HL-60/S4 (cell line): ENCODE measurements around the gene PPP1R1B.
"Not testable (repeated sequence)": the region's sequence is repeated elsewhere in the genome, so short reads cannot be mapped to it uniquely, and the experiment has no call there.

ENCODE experiments used
- in situ Hi-C: fragments of 300-500 bp; cut with MboI; formaldehyde crosslinking; loops from 2 replicates; pipeline ENCODE4 v1.14.3; 2022; ENCODE audit warnings: low sequenced_read_pairs

PPP1R1B gene

DNA sequence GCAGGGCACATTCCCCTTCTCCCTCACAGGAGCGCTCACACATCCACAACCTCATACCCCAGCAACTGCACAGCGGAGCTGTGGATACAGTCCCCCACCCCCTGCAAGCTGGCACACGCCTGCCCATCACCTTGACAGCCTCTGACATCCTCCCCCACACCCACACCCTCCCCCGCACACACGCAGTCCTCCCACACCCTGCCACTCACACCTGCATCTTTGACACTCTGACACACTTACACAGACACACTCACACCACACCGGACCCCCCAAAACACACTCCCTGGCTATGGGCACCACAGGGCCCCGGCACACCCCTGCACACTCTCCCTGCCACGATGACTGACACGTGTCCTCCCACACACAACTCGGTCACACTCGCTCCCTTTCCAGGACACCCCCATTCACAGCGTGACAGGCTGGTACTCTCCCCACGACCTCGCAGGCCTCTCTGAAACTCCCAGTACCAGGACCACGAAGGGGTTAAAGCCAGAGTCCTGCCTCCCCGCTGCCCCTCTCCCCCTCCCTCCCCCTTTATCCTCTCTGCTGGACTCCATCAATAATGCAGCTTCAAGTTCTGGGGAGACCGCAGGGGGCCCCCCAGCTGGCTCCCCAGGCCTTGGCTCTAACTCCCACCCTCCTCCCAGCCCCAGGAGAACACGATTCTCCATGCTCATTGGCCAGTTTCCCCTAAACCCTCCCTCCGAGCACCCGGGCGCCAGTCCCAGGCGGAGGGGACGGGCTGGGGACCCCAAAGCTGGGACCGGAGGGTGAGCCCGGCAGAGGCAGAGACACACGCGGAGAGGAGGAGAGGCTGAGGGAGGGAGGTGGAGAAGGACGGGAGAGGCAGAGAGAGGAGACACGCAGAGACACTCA, at the start of gene PPP1R1B:
PPP1R1B (plus strand) TSS at position 782 of the 876 bp plus-strand sequence. CDS start 441 bp downstream, outside the sequence.
- in situ Hi-C loops = no loop called here

DNA sequence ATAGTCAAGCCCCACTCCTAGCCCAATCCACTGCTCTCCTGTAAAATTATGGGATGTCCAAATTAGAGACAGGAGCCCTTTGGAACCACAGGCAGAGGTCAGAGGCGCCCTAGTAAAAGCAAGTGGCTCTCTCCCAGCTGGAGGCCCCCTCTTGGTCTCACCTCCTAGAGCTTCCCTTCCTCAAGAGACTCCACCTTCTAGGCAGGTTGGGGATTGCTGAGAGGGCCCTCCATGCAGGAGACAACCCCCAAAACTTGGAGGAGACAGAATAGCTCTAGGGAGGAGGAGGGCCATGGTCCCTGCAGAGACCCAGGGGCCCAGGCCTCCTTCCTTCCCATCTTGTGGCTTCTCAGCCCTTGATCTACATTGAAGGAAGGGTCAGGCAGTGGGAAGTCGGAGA, 48.5 kb upstream of the PPP1R1B start:
- in situ Hi-C loops = no loop called here

DNA sequence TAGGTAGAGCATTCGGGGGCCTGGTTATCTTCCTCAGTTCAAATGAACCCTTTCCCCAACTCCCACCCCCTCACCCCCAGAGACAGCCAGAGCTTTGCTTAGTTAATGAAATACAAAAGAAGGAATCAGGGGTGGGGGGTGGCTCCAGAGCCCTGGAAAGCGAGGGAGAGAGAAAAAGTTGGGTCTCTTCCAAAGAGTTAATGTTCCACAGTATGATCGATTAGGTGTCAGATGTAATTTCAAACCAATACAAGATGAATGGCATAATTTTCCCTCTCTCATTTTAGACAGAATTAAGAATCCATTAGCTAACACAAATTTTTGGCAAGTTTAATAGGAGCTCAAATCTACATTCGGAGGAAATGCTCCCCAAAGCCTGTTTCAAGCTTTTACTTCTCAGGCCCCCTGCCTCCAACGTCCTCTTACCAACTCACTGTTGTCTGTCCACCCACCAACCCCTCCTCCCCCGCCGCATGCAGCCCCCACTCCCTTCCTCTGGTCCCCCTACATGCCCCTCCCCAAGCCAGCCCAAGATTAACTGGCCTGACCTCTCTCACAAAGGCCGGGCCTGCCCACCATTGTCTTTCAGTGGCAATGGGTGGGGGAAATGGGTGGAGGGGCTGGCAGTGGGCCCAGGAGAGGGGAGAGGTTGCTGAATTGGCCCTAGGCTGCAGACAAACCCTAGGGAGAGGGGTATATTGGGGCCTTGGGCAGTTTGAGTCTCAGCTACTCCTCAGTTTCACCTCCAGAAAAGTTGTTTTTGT, 47.3 kb upstream of the PPP1R1B start:
- in situ Hi-C loops = no loop called here

DNA sequence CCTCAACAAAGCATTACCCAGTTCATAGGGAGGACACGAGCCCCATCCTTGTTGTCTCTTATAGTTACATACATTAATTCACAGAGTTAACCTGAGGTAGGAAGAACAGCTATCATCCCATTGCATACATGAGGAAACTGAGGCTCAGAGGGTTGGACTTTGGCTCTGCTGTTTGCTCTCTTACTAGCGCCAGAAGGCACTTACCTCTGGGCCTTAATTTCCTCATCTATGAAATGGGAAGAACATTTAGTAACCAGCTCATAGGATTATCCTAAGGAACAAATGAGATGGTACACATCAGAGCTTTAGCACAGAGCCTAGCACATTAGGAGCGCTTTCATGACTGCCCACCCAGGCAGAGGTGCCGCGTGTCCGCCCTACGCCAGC, 46.7 kb upstream of the PPP1R1B start:
- in situ Hi-C loops = no loop called here

DNA sequence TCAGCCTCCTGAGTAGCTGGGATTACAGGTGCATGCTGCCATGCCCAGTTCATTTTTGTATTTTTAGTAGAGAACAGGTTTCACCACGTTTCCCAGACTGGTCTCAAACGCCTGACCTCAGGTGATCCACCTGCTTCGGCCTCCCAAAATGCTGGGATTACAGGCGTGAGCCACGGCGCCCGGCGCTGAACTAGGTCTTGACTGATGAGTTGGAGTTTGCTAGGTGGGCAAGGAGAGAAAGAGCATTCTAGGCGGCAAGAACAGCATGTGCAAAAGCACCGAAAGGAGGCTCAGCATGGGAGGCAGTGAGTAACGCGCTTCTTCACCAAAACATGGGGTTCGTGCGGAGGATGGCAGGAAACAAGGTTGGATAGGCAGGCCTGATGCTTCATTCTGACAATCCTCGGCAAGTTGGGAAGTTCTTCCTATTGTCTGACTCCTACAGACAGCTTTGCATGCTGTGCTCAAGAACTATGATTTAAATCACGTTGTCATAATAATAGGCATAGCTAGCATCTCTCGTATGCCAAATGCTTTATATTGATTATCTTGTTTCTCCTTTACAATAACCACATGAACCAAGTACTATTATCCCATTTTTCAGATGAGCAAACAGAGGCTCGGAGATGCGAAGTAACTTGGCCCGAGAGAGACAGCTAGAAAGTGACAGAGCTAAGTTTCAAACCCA, 45.5 kb upstream of the PPP1R1B start:
- in situ Hi-C loops = no loop called here

DNA sequence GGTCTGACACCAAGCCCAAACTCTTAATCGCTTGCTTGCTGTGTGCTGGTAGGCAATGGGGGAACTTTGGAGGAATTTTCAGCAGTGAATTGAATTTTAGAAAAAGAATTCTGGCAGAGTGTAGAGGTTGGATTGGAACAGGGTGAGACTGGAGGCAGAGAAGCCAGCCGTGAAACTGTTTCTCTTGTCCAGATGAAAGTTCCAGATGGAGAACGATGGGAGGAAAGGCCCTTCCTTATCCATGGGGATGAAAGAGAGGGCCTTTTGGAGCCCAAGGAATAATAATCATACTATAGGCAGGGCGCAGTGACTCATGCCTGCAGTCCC, 45.0 kb upstream of the PPP1R1B start:
- in situ Hi-C loops = no loop called here

DNA sequence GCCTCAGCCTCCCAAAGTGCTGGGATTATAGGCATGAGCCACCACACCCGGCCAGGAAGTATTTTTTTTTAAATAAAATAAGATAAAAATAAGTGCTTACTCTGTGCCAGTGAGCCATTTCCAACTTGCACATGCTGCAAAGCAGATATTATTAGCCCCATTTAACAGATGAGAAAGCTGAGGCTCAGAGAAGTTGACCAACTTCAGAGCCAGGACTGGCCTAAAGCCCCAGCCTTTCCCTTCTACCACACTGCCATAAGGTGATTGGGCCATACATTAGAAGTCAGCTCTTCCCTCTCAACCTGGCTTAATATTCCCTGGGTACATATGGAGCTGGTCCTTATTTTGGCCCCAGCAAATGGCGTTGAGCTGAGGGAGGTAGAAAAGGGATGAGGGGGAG, 44.1 kb upstream of the PPP1R1B start:
- in situ Hi-C loops = no loop called here

DNA sequence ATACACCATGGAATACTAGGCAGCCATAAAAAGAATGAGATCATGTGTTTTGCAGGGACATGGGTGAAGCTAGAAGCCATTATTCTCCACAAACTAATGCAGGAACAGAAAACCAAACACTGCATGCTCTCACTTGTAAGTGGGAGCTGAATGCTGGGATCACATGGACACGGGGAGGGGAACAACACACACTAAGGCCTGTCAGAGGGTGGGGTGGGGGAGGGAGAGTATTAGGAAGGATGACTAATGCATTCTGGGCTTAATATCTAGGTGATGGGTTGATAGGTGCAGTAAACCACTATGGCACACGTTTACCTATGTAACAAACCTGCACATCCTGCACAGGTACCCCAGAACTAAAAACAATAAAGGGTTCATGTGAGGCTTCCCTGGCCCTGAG, 36.6 kb upstream of the PPP1R1B start:
- in situ Hi-C loops = not testable (repeated sequence)

DNA sequence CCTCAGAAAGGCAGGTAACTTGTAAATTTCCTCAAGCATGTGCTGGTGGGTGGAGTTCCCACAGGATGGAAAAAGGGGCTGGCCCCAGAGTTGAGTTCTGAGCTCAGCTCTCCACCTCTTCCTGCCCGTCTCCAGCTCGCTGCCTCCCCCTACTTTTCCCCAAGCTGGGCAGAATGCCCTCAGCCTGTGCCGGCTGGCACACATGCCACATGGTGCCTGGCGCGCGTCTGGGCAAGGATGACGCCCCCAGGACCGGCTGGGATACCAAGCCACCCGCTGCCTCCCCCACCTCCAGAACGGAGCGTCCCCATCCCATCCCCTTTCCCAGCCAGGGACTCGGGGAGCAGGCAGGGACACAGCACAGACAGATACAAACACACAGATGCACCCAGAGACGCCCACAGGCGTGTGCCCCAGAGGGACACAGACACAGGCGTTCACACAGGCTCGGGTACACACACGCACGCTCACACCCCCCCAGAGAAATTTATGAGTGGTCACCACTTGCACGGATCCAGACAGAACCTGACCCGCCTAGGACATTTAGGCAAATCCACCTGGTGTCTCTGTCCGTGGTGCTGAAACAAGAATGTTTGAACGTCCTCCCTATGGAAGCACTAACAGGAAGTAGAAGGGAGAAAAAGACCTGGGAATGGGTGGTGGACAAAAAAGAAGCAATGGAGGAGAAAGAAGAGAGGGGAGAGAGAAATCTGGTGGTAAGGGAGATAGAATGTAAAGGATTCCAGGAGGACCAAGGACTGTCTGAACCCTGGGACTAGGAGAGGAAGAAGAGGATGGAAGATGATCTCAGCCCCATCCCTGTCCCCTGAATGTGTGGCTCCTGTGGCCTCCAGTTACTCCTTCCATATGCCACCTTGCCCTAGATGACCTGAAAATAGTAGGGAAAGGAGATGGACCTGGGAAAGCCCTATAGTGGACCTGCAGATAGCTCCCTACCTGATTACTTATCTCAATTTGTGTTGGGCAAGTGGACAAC, 34.5 kb upstream of the PPP1R1B start:
- in situ Hi-C loops = no loop called here

DNA sequence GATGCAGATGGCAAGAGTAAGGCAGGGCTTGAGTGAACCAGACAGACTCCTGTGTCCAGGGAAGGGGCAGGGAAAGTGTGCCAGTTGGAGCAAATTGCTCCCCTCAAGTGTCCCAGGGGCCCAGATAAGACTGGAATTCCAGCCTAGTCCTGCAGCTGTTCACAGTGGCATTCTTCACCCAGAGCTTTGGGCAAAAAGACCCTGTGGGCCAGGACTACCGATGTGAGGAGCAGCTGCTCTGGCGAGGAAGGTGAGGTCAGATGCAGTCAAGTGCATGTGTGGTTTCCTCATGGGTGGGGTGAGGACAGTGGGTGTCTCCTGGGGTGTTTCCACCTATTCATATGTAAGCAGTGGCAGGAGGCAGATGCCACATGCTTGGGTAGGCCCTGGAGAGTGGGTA, 33.4 kb upstream of the PPP1R1B start:
- in situ Hi-C loops = no loop called here

DNA sequence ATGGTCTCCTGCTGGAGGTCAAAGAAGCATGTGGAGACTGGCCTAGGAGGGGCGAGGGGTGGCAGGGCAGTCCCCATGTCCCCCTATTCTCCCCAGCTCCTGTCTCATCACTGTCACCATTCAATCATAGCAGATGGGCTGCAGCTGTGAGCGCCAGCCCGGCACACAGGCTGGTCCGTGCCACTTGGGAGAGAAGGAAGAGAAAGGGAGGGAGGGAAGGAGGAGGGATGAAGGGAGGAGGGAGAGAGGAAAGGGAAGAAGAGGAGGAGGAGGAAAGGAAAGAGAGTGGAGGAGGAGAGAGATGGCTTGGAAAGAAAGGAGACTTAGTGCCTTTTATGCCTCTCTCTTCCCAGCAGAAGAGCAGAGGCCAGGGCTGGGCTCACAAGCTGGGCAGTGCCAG, 31.5 kb upstream of the PPP1R1B start:
- in situ Hi-C loops = no loop called here

DNA sequence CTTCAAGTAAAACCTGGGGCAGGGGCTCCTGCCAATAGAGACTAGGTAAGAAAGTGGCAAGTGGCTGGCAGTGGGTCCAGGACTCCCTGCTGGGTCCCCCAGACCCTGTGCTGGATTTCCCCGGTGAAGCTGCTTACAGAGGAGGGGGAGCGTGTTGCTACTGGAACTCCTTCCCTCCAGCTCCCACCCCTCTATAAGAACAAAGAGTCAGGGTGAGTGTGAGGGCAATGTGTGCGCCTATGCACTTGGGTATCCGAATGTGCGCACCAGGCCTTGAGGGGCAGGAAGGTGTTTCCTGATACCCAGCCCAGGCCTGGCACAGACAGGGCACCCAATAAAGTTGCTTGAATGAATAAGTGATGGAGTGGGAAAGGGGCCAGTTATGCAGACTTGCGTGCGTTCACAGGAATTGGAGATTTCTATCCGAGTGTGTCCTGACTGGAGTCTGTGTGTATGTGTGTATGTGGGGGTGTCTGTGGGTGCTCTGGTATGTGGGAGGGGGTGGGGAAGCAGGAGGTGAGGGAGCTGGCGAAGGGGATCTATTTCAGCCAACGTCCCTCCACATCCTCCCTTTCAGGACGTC, 30.7 kb upstream of the PPP1R1B start:
- in situ Hi-C loops = no loop called here

DNA sequence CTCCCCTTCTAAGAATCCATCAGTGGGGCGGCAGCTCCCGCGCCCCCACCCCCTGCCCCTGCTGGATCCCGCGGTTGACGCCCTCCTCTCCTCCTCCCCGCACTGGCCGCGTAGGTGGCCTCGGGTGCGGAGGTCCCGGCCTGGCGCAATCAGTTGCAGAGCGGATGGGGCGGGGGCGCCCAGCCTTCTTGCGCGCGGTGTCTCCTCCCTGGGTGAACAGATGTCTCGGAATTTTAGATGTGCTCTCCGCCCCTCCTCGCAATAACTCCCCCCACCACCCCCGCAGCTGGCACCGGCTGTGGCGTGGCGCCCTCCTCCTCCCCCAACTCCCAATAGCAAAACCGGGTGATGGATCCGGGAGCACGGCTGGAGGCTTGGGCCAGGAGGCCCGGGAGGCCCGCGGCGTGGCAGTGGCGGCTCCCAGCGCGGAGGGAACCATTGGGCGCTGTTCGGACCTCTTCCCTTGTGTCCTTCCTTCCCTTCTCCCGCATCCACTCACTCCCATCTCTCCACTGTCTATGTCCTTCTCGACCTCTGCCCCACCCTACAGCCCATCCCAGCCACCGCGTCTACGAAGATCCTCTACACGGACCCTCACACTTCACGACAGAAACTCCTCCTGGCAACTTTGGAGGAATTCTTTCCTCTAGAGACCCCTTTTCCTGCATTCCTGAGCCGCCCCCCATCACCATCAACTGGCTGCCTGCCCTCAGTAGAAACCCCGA, 30.0 kb upstream of the PPP1R1B start:
- in situ Hi-C loops = no loop called here

DNA sequence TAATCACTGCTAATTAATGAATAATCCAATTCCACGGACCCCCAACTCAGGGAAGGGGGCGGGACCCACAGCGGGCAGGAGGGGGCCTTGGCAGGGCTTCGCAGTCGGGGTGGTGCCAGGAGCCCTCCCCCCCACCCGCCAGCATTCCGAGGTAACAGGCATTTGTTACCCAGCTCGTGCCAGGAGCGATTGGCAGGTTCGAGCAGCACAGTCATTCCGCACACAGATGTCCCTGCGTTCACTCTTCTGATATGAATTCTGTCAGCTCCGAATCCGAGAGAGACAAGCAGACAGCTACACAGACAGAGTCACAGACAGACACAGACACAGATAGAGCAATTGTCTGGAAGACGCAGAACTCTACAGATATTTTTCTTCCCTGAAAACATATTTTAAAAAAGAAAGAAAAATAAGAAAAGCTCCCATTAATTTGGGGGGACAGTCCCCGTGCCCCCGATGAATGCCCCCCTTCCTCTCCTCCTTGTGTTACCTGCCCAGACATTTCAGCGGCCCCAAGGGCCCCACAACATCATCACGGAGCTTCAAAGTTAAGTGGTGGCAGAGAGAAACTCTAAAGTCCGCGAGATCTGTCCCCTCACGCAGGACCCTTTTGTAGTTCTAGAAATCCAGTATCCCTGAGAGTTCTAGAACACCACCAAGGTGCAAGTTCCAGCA, 29.2 kb upstream of the PPP1R1B start:
- in situ Hi-C loops = no loop called here

DNA sequence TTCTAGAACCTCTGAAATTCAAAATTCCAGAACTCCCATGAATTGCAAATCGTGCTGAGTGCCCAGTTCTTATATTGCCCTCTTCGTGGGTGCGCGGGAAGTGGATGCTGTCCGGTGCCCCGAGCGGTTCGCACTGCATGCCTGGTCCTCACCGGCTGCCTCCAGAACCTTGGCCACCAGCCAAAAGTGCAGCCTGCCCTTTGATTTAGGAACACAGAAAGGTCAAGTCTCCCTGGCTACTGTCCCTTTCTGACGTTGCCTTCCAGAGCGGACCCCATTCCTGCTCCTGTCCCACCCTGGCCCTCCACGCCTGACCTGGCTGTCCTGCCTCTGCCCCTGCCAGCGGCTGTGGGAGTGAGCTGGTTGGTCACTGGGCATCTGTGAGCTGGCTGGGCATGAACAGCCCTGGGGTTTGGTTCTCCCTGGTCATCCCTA, 28.7 kb upstream of the PPP1R1B start:
- in situ Hi-C loops = no loop called here

DNA sequence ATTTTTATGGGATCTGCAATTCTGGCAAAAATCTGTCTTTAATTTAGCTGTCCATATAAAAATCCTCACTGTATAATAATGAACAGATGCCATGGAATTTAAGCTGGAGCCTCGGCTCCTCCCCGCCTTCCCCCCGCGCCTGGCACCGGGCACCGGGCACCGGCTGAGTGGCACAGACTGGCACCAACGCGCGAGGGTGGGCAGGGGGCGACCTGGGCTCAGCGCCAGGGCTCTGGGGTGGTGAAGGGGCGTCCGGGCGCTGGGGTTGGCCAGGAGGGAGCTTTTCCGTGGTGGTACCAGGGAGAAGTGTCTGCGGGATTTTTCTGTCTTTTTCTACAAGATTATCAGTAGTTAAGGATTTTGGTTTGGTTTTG, 28.1 kb upstream of the PPP1R1B start:
- in situ Hi-C loops = no loop called here

DNA sequence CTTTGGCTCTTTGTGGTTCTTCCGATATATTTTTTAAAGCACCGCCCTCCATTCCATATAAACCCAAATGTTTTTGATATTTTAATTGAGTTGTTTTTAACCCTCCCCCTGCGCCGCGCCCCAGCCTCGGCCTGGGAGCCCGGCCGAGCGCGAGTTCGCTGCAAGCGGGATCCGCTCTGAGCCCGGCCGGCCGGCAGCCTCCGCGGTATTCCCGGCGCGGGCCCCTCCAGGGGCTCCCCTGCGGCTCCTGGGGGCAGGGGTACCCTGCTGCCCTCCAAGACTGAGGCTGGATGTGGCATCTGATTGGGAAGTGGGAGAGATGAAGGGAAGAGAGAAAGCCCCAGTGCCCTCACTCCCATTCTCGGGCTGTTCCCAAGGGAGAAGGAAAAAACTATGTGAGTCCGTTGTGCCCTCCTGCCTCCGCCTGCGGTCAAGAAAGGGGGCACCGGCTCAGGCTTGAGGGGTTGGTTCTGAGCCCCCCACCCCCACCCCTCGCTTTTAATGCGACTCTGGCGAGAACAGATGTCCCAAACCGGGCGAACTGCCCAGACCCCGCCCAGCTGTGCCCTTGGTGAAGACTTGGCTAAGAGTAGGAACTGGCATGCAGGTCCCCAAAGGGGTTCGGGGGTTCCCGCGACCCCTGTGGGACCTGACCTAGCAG, 27.6 kb upstream of the PPP1R1B start:
- in situ Hi-C loops = no loop called here

DNA sequence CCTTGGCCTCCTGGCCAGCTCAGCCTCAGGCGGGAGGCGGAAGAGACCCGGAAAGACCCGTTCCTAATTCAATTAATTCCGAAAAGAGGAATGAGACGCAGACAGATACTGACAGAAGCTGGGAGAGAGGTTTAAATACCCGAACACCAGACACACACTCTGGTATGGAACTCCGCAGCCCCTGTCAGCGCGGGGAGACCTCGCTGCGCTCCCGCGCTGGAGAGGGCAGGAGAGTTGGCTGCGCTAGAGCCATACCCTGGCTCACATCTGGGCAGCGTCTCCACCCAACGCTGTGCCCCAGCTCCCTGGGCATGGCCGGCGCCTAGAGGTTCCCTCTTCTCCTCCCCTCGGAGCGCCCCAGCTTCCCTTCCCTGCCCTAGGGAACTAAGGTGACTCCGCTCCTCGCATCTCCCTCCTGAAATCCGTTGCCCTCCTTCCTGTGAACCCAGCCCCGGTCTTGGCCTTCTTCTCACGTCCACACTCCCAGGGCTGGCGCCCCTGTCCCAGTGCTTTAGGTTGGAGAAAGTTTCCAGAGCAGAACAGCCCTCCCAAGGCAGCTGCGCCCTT, 27.0 kb upstream of the PPP1R1B start:
- in situ Hi-C loops = no loop called here
